Mesenchymal stem cell (in vitro differentiated cells and primary cell): ENCODE measurements around the gene NIPAL3.
A peak's percentile ranks its signal among the peaks of the same experiment; 100 is the strongest.

ENCODE experiments used
- DNase-seq: peaks from one replicate; pipeline ENCODE4 v3.0.0-alpha.2; 2013
- H2AFZ ChIP-seq: one replicate; pipeline ENCODE4 v1.6.1; 2013; ENCODE audit warnings: low read depth, mild to moderate bottlenecking, control low read depth, inconsistent platforms, low read length, moderate library complexity
- H2AK5ac ChIP-seq: 2 replicates; pipeline ENCODE4 v1.6.1; 2013; ENCODE audit warnings: low read length, moderate library complexity, mild to moderate bottlenecking, inconsistent platforms; ENCODE audit not compliant: severe bottlenecking
- H2BK120ac ChIP-seq: one replicate; pipeline ENCODE4 v1.6.1; 2013; ENCODE audit warnings: low read depth, mild to moderate bottlenecking, inconsistent platforms, low read length, moderate library complexity
- H2BK12ac ChIP-seq, 2 experiments: one replicate each; pipeline ENCODE4 v1.6.1; 2013; ENCODE audit warnings: inconsistent platforms in 2 of 2, low read length in 2 of 2, mild to moderate bottlenecking in 2 of 2, moderate library complexity in 2 of 2, control low read depth in 1 of 2
- H2BK15ac ChIP-seq: one replicate; pipeline ENCODE4 v1.6.1; 2013; ENCODE audit warnings: mild to moderate bottlenecking, low read depth, inconsistent platforms; ENCODE audit not compliant: poor library complexity, severe bottlenecking
- H2BK5ac ChIP-seq: 2 replicates; pipeline ENCODE4 v1.6.1; 2013; ENCODE audit warnings: low read depth, mild to moderate bottlenecking, low read length, control low read depth, inconsistent platforms; ENCODE audit not compliant: poor library complexity, severe bottlenecking
- H3K14ac ChIP-seq, 2 experiments: one replicate each; pipeline ENCODE4 v1.6.1; 2013; ENCODE audit warnings: inconsistent platforms in 2 of 2, low read length in 2 of 2, control low read depth in 1 of 2, mild to moderate bottlenecking in 1 of 2, moderate library complexity in 1 of 2
- H3K18ac ChIP-seq, 2 experiments: one replicate each; pipeline ENCODE4 v1.6.1; 2013; ENCODE audit warnings: inconsistent platforms in 2 of 2, low read length in 2 of 2, control low read depth in 1 of 2, low read depth in 1 of 2, mild to moderate bottlenecking in 1 of 2
- H3K23ac ChIP-seq, 2 experiments: one replicate each; pipeline ENCODE4 v1.6.1; 2013; ENCODE audit warnings: inconsistent platforms in 2 of 2, low read length in 2 of 2, mild to moderate bottlenecking in 2 of 2, moderate library complexity in 2 of 2, control low read depth in 1 of 2
- H3K27ac ChIP-seq: 2 replicates; pipeline ENCODE4 v1.5.1; 2013; ENCODE audit warnings: mild to moderate bottlenecking, moderate library complexity, low read length, control low read depth, inconsistent platforms; ENCODE audit not compliant: poor library complexity, severe bottlenecking
- H3K27me3 ChIP-seq, 2 experiments: 2 replicates each; pipeline versions ENCODE4 v1.6.1 to v1.7.0; 2013; ENCODE audit warnings: low read length in 2 of 2, mild to moderate bottlenecking in 2 of 2, moderate library complexity in 2 of 2, control low read depth in 1 of 2, inconsistent platforms in 1 of 2; ENCODE audit not compliant: control insufficient read depth in 1 of 2, insufficient read depth in 1 of 2
- H3K36me3 ChIP-seq, 2 experiments: 2 replicates each; pipeline versions ENCODE4 v1.6.1 to v1.7.0; 2013; ENCODE audit warnings: low read length in 2 of 2, control low read depth in 1 of 2, inconsistent platforms in 1 of 2, low read depth in 1 of 2, mild to moderate bottlenecking in 1 of 2; ENCODE audit not compliant: insufficient read depth in 2 of 2, control insufficient read depth in 1 of 2
- H3K4ac ChIP-seq, 2 experiments: one replicate each; pipeline ENCODE4 v1.6.1; 2013; ENCODE audit warnings: inconsistent platforms in 2 of 2, low read length in 2 of 2, mild to moderate bottlenecking in 2 of 2, moderate library complexity in 2 of 2, control low read depth in 1 of 2, low read depth in 1 of 2
- H3K4me1 ChIP-seq: 2 replicates; pipeline ENCODE4 v1.6.1; 2013; ENCODE audit warnings: low read depth, low read length, control low read depth; ENCODE audit not compliant: control insufficient read depth, insufficient read depth
- H3K4me2 ChIP-seq: 2 replicates; pipeline ENCODE4 v1.6.1; 2013; ENCODE audit warnings: low read length, mild to moderate bottlenecking, inconsistent platforms; ENCODE audit not compliant: poor library complexity, severe bottlenecking
- H3K4me3 ChIP-seq, 2 experiments: 2 replicates each; pipeline versions ENCODE4 v1.5.1 to v1.7.0; 2013; ENCODE audit warnings: low read length in 2 of 2, mild to moderate bottlenecking in 2 of 2, control low read depth in 1 of 2, low read depth in 1 of 2; ENCODE audit not compliant: insufficient read depth in 1 of 2
- H3K79me1 ChIP-seq: replicated peaks from 2 replicates; pipeline ENCODE4 v1.6.1; 2013; ENCODE audit warnings: mild to moderate bottlenecking, control low read depth, low read length, inconsistent platforms; ENCODE audit not compliant: poor library complexity, severe bottlenecking
- H3K9ac ChIP-seq: 2 replicates; pipeline ENCODE4 v1.7.0; 2013; ENCODE audit warnings: mild to moderate bottlenecking, low read length, moderate library complexity
- H3K9me3 ChIP-seq: 2 replicates; pipeline ENCODE4 v1.7.0; 2013; ENCODE audit warnings: mild to moderate bottlenecking, low read length; ENCODE audit not compliant: control insufficient read depth
- H4K8ac ChIP-seq: one replicate; pipeline ENCODE4 v1.6.1; 2013; ENCODE audit warnings: inconsistent platforms, mild to moderate bottlenecking, low read length, moderate library complexity
- H4K91ac ChIP-seq: one replicate; pipeline ENCODE4 v1.6.1; 2013; ENCODE audit warnings: mild to moderate bottlenecking, low read length, inconsistent platforms
- WGBS: methylation state at CpG from one replicate; pipeline ENCODE4 v1.1.7; 2013; ENCODE audit warnings: mixed read lengths; 5-methylcytosine and 5-hydroxymethylcytosine counted together

Gene NIPAL3

DNA sequence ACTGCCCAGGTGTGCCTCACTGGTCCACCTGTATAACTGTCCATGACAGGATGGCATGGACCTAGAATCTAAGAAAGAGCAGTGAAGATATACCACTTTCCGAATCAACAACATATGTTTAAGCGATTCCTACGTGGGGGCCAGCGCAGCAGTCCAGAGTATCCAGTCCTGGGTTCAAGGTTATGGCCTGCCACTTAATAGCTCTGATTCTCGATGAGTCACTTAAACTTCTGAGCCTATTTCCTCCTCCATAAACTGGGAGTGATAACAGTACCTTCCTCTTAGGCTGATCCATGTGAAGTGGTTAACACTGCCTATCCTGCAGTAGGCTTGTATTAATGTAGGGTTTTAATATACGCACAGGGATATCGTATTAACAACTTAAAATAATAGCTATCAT, 4.9 kb upstream of the NIPAL3 start:
- H3K9ac ChIP-seq: no peak overlapping the region
- no peak overlapping the region for H3K23ac ChIP-seq
- H3K14ac ChIP-seq: no peak overlapping the region
- H3K4ac ChIP-seq: no peak overlapping the region
- no peaks in the 10 kb centered on the region for H3K36me3 ChIP-seq
- H2AK5ac ChIP-seq: no peak overlapping the region
- no peak overlapping the region for H3K18ac ChIP-seq
- no peak overlapping the region for H2BK120ac ChIP-seq
- H2AFZ ChIP-seq: no peak overlapping the region
- H3K4me3 ChIP-seq: no peak overlapping the region
- no peak overlapping the region for H2BK5ac ChIP-seq
- peak overlapping the region; percentile 46 for H4K91ac ChIP-seq
- no peak for DNase-seq
- H3K79me1 ChIP-seq: peaks cover 7% of the 10 kb centered on the region
- no peak overlapping the region for H4K8ac ChIP-seq
- no peak overlapping the region for H2BK15ac ChIP-seq
- 91% methylated on average over 5 of the region's 7 CpGs for WGBS
- no peaks in the 10 kb centered on the region for H3K27me3 ChIP-seq
- peaks cover 7% of the 10 kb centered on the region for H3K4me1 ChIP-seq
- H3K4me2 ChIP-seq: no peak overlapping the region
- H3K27ac ChIP-seq: no peak overlapping the region
- H3K9me3 ChIP-seq: no peaks in the 10 kb centered on the region
- peak overlapping the region in 1 of 2 experiments; percentile 72 for H2BK12ac ChIP-seq

DNA sequence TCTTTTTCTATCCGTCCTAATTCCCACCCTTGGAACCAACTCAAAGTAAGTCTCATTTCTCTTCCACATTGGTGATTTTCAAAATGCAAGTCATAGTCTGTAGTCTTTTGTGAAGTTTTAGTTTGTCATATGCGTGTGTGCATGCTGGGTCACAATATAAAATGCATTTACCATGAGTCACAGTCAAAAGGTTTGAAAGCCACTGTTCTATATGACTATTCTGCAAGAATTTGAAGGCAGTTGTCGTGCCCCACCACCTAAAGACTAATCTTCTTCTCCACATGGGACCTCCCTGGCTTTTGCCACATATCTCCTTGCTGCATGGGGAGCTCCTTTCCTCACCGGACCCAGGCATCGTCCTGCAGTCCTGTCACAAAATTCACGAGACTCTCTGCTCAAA, 3.6 kb upstream of the NIPAL3 start:
- no peak overlapping the region for H2AK5ac ChIP-seq
- no peak overlapping the region for H2BK120ac ChIP-seq
- no peak overlapping the region for H2AFZ ChIP-seq
- H3K23ac ChIP-seq: no peak overlapping the region
- H2BK15ac ChIP-seq: no peak overlapping the region
- H2BK5ac ChIP-seq: no peak overlapping the region
- H3K36me3 ChIP-seq: no peaks in the 10 kb centered on the region
- H3K4me3 ChIP-seq: no peak overlapping the region
- no peak overlapping the region for H4K91ac ChIP-seq
- H3K9me3 ChIP-seq: no peaks in the 10 kb centered on the region
- peak overlapping the region; percentile 40 for H3K4me2 ChIP-seq
- peaks cover 15% of the 10 kb centered on the region for H3K4me1 ChIP-seq
- 64% methylated on average over 5 of the region's 6 CpGs for WGBS
- no peaks in the 10 kb centered on the region for H3K27me3 ChIP-seq
- H3K14ac ChIP-seq: no peak overlapping the region
- H4K8ac ChIP-seq: peak overlapping the region; percentile 35
- no peak overlapping the region for H3K18ac ChIP-seq
- H3K9ac ChIP-seq: no peak overlapping the region
- no peak overlapping the region for H2BK12ac ChIP-seq
- peak; percentile 32 for DNase-seq
- peaks cover 8% of the 10 kb centered on the region for H3K79me1 ChIP-seq
- no peak overlapping the region for H3K4ac ChIP-seq
- no peak overlapping the region for H3K27ac ChIP-seq

DNA sequence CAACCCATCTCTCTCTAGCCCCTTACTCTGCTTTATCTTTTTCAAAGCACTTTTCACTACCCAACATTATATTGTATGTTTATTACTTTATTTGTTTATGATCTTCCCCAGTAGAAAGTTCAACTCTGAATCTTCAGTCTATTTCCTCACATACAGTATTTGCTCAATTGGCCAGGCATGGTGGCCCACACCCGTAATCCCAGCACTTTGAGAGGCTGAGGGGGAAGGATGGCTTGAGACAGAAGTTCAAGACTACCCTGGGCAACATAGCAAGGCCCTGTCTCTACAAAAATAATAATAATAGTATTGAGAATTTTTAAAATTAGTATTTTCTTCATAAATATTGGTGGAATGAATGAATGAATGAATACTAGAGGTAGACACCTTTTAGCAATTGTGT, 3.2 kb upstream of the NIPAL3 start:
- no peaks in the 10 kb centered on the region for H3K36me3 ChIP-seq
- no peak overlapping the region for H2BK5ac ChIP-seq
- peaks cover 15% of the 10 kb centered on the region for H3K4me1 ChIP-seq
- DNase-seq: no peak
- H2BK12ac ChIP-seq: no peak overlapping the region
- no peak overlapping the region for H2BK120ac ChIP-seq
- H3K14ac ChIP-seq: no peak overlapping the region
- no peak overlapping the region for H2BK15ac ChIP-seq
- no peak overlapping the region for H3K4ac ChIP-seq
- H3K9me3 ChIP-seq: no peaks in the 10 kb centered on the region
- no peak overlapping the region for H2AK5ac ChIP-seq
- H3K27ac ChIP-seq: no peak overlapping the region
- peak overlapping the region; percentile 94 for H3K9ac ChIP-seq
- no peak overlapping the region for H2AFZ ChIP-seq
- H4K91ac ChIP-seq: no peak overlapping the region
- no peaks in the 10 kb centered on the region for H3K27me3 ChIP-seq
- H3K4me2 ChIP-seq: no peak overlapping the region
- H3K4me3 ChIP-seq: peak overlapping the region in 1 of 2 experiments; percentile 90
- H3K18ac ChIP-seq: no peak overlapping the region
- H4K8ac ChIP-seq: no peak overlapping the region
- H3K23ac ChIP-seq: no peak overlapping the region
- peaks cover 8% of the 10 kb centered on the region for H3K79me1 ChIP-seq
- 80% methylated on average over 1 of the region's 1 CpG for whole genome bisulfite sequencing

DNA sequence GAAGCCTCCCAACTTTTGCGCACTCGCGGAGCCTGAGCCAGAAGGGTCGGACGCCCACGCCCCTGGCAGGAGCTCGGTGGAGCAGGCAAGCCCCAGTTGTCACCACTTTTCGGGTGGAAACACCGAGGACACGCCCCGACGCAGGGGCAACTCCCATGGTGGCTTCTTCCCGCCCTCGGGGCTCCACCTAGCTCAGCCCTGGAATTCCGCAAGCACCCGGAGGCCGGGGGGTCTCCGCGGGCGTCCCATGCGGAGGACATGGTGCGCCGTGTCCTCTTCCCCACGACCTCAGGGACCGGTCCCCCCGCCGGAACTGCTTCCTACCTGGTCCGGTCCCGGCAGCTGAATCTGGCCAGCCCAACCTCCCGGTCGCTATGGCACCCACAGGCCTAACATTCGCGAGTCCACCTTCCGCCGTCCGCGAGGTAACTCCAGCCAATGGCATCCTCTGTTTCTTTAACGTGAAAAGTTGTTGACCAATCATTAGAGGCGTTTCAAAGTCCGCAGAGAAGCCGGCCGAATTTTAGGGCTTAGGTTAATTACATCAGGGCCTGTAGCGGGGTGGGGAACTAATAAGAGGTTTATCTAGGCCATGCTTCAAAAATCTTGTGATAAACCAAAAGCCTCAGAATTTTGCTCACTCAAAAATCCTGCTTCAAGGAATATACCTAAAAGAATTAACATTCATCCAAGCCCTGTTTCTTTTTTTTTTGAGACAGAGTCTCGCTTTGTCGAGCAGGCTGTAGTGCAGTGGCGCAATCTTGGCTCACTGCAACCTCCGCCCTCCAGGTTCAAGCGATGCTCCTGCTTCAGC, 2.0 kb upstream of the NIPAL3 start, which contains the start of gene STPG1:
Gene STPG1 (minus strand): TSS at position 433 of the 814 bp plus-strand sequence. CDS start 12,394 bp downstream, outside the sequence.
- Histone ChIP-seq H2BK15ac (peak within 1 kb of the TSS; percentile 15), H3K79me1 (peaks cover 8% of the 10 kb centered on the region), H4K8ac (peak within 1 kb of the TSS; percentile 87), H3K36me3 (no peaks in the 10 kb centered on the region), H2BK12ac (peak within 1 kb of the TSS in 1 of 2 experiments; percentile 79), H3K9ac (peak within 1 kb of the TSS; percentile 94), H3K27me3 (no peaks in the 10 kb centered on the region), H3K14ac (peak within 1 kb of the TSS in 1 of 2 experiments; percentile 94), H4K91ac (peak within 1 kb of the TSS; percentile 78), H3K4me3 (peak within 1 kb of the TSS; percentile 86 to 90), H3K23ac (no peak within 1 kb of the TSS), H3K9me3 (no peaks in the 10 kb centered on the region), H3K18ac (peak within 1 kb of the TSS; percentile 31 to 73), H3K4me1 (peaks cover 17% of the 10 kb centered on the region), H3K4me2 (peak within 1 kb of the TSS; percentile 93), H2AK5ac (no peak within 1 kb of the TSS), H2BK120ac (no peak within 1 kb of the TSS), H3K4ac (peak within 1 kb of the TSS in 1 of 2 experiments; percentile 73), H2AFZ (peak within 1 kb of the TSS; percentile 98), H3K27ac (no peak within 1 kb of the TSS), H2BK5ac (no peak within 1 kb of the TSS)
- 9% methylated on average over 48 of the region's 48 CpGs for WGBS
- peak; percentile 87 for DNase-seq
